GM18858 (cell line): ENCODE results near the gene POC1A.

Experiments used
- ATAC-seq: cut with Tn5 transposase; IDR thresholded peaks from one replicate; pipeline ENCODE4 v1.9.1; 2021; ENCODE audit not compliant: unreplicated experiment

The POC1A gene

DNA sequence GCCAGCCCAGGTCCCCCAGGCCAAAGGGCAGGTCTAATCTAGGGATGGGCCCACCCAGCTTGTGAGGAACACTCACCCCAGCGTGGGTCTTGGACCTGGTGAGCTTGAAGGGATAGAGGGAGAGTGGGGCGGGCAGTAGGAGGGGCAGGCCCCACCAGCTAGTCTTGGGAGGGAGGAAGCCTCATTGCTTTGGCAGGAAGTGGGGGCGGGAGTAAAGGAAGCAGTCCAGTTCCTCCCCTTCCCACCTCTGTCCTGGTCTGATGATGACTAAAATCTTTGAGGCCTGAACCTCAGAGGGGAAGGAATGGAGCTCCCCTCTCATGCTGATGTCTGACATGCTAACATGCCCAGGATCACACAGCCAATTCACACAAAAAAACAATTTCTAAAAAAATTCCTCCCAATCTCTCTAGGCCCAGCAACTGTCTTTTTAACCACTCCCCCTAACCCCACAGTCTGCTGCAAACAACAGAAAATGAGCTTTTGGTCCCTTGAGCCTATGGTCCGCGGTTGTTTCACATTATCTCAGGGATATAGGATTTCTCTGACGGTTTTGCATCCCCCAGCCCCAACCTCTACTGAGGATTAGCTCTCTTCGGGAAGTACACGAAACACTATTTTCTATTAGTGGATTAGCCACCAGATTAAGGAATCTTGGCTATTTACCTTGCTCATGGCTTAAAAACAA lies 67.1 kb downstream of the POC1A start:
- ATAC-seq, result no peak

DNA sequence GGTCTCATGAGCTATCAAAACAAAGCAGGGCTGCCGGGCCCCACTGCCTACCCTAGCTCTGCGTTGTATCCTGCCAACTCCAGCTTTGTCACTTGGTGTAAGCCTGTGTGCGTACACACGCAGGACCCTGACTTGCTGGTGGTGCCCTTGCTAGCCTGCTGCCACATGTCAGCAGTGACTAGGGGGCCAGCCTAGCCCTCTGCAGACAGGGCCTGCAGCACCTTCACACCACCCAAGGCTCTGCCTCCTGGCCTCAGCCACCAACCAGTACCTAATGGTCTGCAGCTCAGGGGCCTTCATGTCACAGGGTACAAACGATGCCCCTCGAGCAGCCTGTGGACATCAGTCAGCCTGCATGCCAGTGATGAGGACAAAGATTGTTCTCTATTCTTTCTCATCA lies 67.8 kb downstream of the POC1A start:
- no peak for ATAC-seq

DNA sequence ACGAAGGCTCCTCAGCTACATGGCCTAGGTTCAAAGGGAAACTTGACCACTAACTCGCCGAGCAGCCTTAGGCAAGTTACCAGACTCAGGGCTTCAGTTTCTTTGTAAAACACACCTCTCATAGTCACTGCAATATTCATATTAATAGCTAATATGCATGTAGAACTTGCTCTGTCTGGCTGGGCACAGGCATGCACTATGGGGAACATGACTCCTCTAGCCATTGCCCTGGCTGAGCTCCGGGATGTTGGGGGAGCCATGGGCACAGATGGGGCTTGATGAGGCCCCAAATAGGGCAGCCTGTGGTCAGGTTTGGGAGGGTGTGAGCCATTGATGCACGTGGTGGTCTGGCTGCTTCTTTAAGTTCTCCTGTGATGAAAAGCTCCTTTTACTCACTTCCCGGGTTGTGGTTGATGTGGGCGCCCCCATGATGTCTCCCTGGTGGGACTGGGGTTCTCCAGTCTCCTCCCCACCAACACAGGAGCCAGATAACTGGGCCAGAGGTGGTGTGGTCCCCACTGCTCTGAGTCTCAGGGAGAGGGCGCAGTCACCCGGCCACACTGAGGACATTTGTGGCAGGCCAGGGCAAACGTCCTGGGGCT lies 68.4 kb downstream of the POC1A start:
- ATAC-seq, result no peak

GRCh38 chr3:52084954-52085680 lies 69.1 kb downstream of the POC1A start:
- no peak for ATAC-seq

GRCh38 chr3:52084216-52084945 lies 69.8 kb downstream of the POC1A start:
- ATAC-seq, result no peak

- no peak for ATAC-seq
Observed at GRCh38 chr3:52083556-52084087, 70.6 kb downstream of the POC1A start.

DNA sequence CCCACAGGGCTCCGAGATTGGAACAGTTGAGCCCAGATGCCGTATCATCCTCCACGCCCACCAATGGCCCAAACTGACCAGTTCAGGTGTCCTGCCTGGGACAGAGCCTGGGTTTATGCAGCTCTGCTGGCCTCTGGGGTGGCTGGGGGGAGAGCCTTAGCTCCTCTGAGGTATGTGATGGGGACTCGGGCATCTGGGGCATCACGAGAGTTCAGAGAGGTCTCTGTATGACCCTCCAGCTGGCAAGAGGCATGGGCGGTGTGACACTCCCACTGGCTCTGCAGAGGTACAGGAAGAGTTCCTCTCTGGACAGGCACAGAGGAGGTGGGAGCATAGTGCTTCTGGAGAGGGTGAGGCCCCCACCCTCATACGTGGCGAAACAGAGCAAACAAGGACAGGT lies 71.3 kb downstream of the POC1A start:
- ATAC-seq, result no peak

DNA sequence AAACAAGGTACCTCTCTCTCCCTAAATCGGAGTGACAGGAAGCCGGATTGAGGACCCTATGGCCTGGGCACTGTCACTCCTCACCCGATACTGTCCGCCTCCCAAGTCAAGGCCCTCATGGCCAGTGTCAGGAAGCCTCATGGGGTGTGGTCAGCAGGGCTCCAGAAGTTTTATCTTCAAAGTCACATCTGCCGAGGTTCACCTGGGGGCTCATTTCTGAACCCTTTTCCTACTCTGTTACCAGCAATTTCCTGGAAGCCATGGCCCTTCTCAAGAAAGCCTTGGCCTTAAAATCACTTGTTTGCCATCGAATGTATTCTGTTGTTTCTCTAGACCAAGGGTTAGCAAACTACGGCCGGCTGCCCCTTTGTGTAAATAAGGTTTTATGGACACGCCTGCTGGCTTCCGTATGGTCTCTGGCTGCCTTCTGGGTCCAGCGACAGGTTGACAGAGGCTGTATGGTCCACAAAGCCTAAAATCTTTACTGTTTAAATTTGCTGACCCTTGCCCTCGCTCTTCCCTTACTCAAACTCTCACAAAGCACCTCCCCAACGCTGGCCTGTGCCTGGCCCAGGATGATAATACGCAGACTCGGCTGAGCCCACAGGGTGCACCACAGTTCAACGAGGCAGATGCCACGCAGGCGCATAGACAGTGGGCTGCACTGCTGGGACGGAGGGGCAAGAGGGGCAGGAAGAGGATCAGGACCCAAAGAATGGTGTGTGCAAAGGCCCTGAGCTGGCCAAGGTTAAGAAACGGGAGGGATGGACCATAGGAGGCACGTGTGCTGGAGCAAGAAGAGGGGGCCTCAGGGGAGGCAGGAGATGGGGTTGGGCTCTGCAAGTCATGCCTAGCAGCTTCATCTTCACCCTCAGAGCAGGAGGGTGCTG lies 73.1 kb downstream of the POC1A start:
- no peak for ATAC-seq

GRCh38 chr3:52079958-52080357 lies 74.3 kb downstream of the POC1A start:
- no peak for ATAC-seq

GRCh38 chr3:52078781-52079560 lies 75.3 kb downstream of the POC1A start:
- ATAC-seq, result no peak

GRCh38 chr3:52077925-52078324 lies 76.3 kb downstream of the POC1A start:
- no peak for ATAC-seq

DNA sequence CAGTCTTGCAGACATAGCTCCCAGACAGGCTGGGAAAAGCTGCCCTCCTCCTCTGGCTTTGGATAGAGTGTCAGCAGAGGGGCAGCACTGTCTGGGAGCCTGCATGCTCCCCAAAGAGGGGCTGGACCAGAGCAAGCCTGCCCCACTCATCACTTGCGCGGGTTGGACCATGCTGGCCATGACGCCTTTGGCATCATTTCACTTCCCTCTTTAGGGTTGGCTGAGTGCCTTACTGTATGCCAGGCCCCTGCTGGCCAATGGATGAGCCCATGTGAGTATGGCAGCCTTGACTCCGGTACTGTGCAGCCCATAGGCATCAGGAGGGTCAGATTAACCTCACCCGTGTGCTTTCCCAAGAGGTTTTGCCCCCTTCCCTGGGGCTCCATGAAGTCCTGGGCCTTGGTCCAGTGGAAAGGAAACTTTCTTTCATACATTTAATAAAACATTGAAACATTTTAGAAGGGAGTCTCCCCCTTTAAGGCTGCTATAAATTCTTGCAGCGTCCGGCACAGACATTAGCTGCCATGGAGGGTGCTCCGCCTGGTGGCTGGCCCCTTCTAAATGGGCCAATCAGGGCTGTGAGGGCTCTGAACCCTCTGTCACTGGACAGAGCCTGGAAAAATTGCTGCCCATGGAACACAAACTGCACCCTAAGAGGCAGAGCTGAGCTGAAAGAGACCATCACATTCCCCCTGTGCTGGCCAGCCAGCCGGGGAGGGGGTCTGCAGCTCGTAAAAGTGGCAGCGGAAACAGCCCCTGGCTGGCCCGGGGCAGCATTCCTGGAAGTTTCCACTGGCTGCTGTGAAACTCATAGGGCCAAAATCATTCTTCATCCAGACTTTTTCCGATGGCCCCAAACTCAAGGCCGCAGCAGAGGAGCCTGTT lies 77.1 kb downstream of the POC1A start:
- no peak for ATAC-seq

DNA sequence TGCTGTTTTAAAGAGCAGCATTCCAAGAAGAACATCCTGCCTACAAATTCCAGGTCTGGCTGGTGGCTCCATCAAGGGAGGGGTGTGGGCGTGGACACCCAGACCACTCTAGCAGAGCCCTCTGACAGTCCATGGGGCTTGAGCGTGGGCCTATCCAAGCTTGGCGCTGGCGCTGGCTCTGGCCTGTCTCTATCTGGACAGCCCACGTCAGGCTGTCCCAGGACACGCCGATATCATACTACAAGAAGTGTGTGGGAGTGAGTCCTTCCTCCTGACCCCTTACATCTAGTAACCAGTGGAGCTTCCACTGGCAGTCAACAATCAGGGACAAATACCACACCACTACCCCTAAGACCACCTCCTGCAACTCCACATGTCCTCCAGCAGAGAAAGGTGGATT lies 80.7 kb downstream of the POC1A start:
- ATAC-seq, result no peak

DNA sequence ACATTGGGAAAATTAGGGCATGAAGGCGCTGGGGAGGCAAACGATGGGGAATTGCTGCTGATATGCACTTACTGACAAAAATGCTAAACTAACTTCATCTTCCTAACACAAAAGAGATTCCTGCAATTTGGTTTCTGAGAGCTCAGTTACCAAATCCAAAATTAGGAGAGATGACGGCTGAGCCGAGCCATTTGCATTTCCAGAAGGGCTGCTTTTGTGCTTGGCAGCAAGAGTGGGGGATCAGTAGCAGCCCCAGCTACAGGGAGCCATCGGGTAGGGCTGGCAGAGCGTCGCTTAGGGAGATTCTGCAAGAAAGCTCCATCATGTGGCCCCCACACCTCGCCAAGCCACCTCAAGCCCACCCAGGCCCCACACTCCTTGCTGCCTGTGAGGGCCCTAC lies 81.8 kb downstream of the POC1A start:
- no peak for ATAC-seq

DNA sequence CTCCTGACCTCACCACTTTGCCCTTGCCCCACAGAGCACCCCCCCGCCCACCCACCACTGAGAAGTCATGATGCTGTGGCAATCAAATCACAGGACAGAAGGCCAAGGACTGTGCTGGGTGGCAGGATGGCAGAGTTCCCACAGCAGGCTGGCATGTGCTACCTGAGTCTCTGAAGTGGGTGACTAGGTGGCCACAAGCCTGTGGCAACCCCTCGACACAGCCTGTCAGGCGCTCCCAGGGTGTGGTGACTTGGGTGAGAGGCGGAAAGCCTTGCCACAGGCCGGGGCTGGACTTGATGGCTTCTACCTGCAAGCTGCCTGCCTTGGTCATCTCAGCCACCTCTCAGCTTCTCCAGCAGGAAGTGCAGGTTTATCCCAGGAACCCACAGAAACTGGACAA lies 82.2 kb downstream of the POC1A start:
- ATAC-seq, result no peak

GRCh38 chr3:52070724-52071621 lies 83.2 kb downstream of the POC1A start:
- ATAC-seq, result no peak

- ATAC-seq, result no peak
Observed at GRCh38 chr3:52069855-52070254, 84.4 kb downstream of the POC1A start.

- ATAC-seq, result no peak
Observed at GRCh38 chr3:52069135-52069534, 85.1 kb downstream of the POC1A start.
